H9 (cell line): ENCODE results near the gene DNER. TPM values are rescaled to one million over a fixed set of nuclear protein-coding genes. Genes with fewer than 3 reads are reported as not detected.
A peak's percentile ranks its signal among the peaks of the same experiment; 100 is the strongest.

Experiments used
- DNase-seq: peaks from one replicate; pipeline ENCODE4 v3.0.0-alpha.2; 2017
- H2AFZ ChIP-seq: one replicate; pipeline ENCODE4 v1.6.1; 2013; ENCODE audit warnings: mild to moderate bottlenecking, low read length, control low read depth, moderate library complexity
- H2AK5ac ChIP-seq: 2 replicates; pipeline ENCODE4 v1.6.1; 2013; ENCODE audit warnings: low read length, control low read depth, mixed read lengths; ENCODE audit not compliant: insufficient read length
- H2BK120ac ChIP-seq: one replicate; pipeline ENCODE4 v1.6.1; 2013; ENCODE audit warnings: low read depth, mild to moderate bottlenecking, low read length, control low read depth, inconsistent platforms; ENCODE audit not compliant: poor library complexity, severe bottlenecking
- H2BK12ac ChIP-seq: 2 replicates; pipeline ENCODE4 v1.6.1; 2013; ENCODE audit warnings: low read length, control low read depth, mixed read lengths, low read depth; ENCODE audit not compliant: insufficient read length
- H2BK15ac ChIP-seq: 2 replicates; pipeline ENCODE4 v1.6.1; 2013; ENCODE audit warnings: low read depth, low read length, control low read depth
- H2BK20ac ChIP-seq: one replicate; pipeline ENCODE4 v1.6.1; 2013; ENCODE audit warnings: low read depth, mild to moderate bottlenecking, low read length, control low read depth, inconsistent platforms; ENCODE audit not compliant: poor library complexity, severe bottlenecking
- H2BK5ac ChIP-seq: 2 replicates; pipeline ENCODE4 v1.6.1; 2013; ENCODE audit warnings: low read length, control low read depth, mixed read lengths; ENCODE audit not compliant: insufficient read length
- H3K14ac ChIP-seq: 2 replicates; pipeline ENCODE4 v1.6.1; 2013; ENCODE audit warnings: low read length, control low read depth; ENCODE audit not compliant: insufficient read depth
- H3K18ac ChIP-seq: 2 replicates; pipeline ENCODE4 v1.6.1; 2013; ENCODE audit warnings: low read depth, mild to moderate bottlenecking, mixed read lengths, low read length, control low read depth; ENCODE audit not compliant: insufficient read length
- H3K23ac ChIP-seq: 2 replicates; pipeline ENCODE4 v1.6.1; 2013; ENCODE audit warnings: low read length, control low read depth, mixed read lengths, low read depth; ENCODE audit not compliant: insufficient read length
- H3K23me2 ChIP-seq: 2 replicates; pipeline ENCODE4 v1.6.1; 2013; ENCODE audit warnings: low read depth, mild to moderate bottlenecking, mixed read lengths, low read length, control low read depth; ENCODE audit not compliant: insufficient read length, poor library complexity, severe bottlenecking
- H3K27ac ChIP-seq: 2 replicates; pipeline ENCODE4 v1.5.1; 2013; ENCODE audit warnings: low read length, control low read depth, mixed read lengths, low read depth; ENCODE audit not compliant: insufficient read length
- H3K27me3 ChIP-seq: 2 replicates; pipeline ENCODE4 v1.6.1; 2013; ENCODE audit warnings: low read length, control low read depth, inconsistent platforms; ENCODE audit not compliant: insufficient read depth
- H3K4ac ChIP-seq: 2 replicates; pipeline ENCODE4 v1.6.1; 2013; ENCODE audit warnings: low read depth, mild to moderate bottlenecking, control low read depth, inconsistent platforms, low read length, moderate library complexity
- H3K4me1 ChIP-seq: 2 replicates; pipeline ENCODE4 v1.6.1; 2013; ENCODE audit warnings: low read length, control low read depth, inconsistent platforms; ENCODE audit not compliant: insufficient read depth
- H3K4me2 ChIP-seq: 2 replicates; pipeline ENCODE4 v1.6.1; 2013; ENCODE audit warnings: low read length, control low read depth, mixed read lengths; ENCODE audit not compliant: insufficient read length, insufficient read depth
- H3K56ac ChIP-seq: 2 replicates; pipeline ENCODE4 v1.6.1; 2013; ENCODE audit warnings: low read depth, mild to moderate bottlenecking, mixed read lengths, low read length, control low read depth; ENCODE audit not compliant: insufficient read length
- H3K79me1 ChIP-seq: 2 replicates; pipeline ENCODE4 v1.6.1; 2013; ENCODE audit warnings: low read depth, mild to moderate bottlenecking, moderate library complexity, low read length, control low read depth, inconsistent platforms; ENCODE audit not compliant: insufficient read depth, poor library complexity, severe bottlenecking
- H3K79me2 ChIP-seq: 2 replicates; pipeline ENCODE4 v1.6.1; 2013; ENCODE audit warnings: low read length, control low read depth, inconsistent platforms; ENCODE audit not compliant: insufficient read depth
- H3K9ac ChIP-seq: 2 replicates; pipeline ENCODE4 v1.6.1; 2013; ENCODE audit warnings: low read length, control low read depth, mixed read lengths; ENCODE audit not compliant: insufficient read length; ENCODE audit errors: extremely low read depth
- H3K9me3 ChIP-seq: one replicate; pipeline ENCODE4 v1.6.1; 2013; ENCODE audit warnings: low read depth, low read length, inconsistent platforms; ENCODE audit not compliant: control insufficient read depth
- H3T11ph ChIP-seq: one replicate; pipeline ENCODE4 v1.6.1; 2013; ENCODE audit warnings: mild to moderate bottlenecking, low read length, control low read depth, inconsistent platforms
- H4K20me1 ChIP-seq: one replicate; pipeline ENCODE4 v1.6.1; 2013; ENCODE audit not compliant: control insufficient read depth, insufficient read length, insufficient read depth
- H4K5ac ChIP-seq: 2 replicates; pipeline ENCODE4 v1.6.1; 2013; ENCODE audit warnings: low read depth, mild to moderate bottlenecking, mixed read lengths, low read length, control low read depth; ENCODE audit not compliant: insufficient read length
- H4K8ac ChIP-seq: replicated peaks from 2 replicates; pipeline ENCODE4 v1.6.1; 2013; ENCODE audit warnings: low read length, control low read depth, mixed read lengths, low read depth; ENCODE audit not compliant: insufficient read length
- H4K91ac ChIP-seq: 2 replicates; pipeline ENCODE4 v1.6.1; 2013; ENCODE audit warnings: low read depth, mild to moderate bottlenecking, moderate library complexity, mixed read lengths, low read length, control low read depth; ENCODE audit not compliant: insufficient read length
- H3K27ac Mint-ChIP-seq, 3 experiments: 2 replicates in 2 of 3; 3 replicates in 1 of 3; pipeline ENCODE4 v1.8.0; 2020 to 2021; ENCODE audit warnings: mixed read lengths in 3 of 3, mild to moderate bottlenecking in 1 of 3, moderate library complexity in 1 of 3
- H3K27me3 Mint-ChIP-seq: 2 replicates; pipeline ENCODE4 v1.8.0; 2021; ENCODE audit warnings: low read depth, mild to moderate bottlenecking, moderate library complexity, mixed read lengths
- H3K36me3 Mint-ChIP-seq, 3 experiments: 2 replicates in 2 of 3; 3 replicates in 1 of 3; pipeline ENCODE4 v1.8.0; 2020 to 2021; ENCODE audit warnings: low read depth in 3 of 3, mixed read lengths in 3 of 3; ENCODE audit not compliant: insufficient read depth in 1 of 3
- H3K4me1 Mint-ChIP-seq, 2 experiments: 2 replicates each; pipeline ENCODE4 v1.8.0; 2020; ENCODE audit warnings: mixed read lengths in 2 of 2
- H3K4me3 Mint-ChIP-seq, 2 experiments: 2 replicates in 1 of 2; 3 replicates in 1 of 2; pipeline ENCODE4 v1.8.0; 2020 to 2021; ENCODE audit warnings: mild to moderate bottlenecking in 2 of 2, mixed read lengths in 2 of 2, moderate library complexity in 1 of 2
- H3K9me3 Mint-ChIP-seq, 2 experiments: 2 replicates in 1 of 2; 3 replicates in 1 of 2; pipeline ENCODE4 v1.8.0; 2020; ENCODE audit warnings: mild to moderate bottlenecking in 2 of 2, mixed read lengths in 2 of 2, moderate library complexity in 1 of 2
- WGBS: extraction: QIAGEN DNeasy Blood & Tissue Kit; methylation state at CpG from one replicate; pipeline ENCODE4 v1.1.7; 2013; ENCODE audit warnings: missing lambda C conversion rate, low lambda C conversion rate, mixed read lengths; ENCODE audit not compliant: insufficient read length; ENCODE audit errors: extremely low coverage; 5-methylcytosine and 5-hydroxymethylcytosine counted together
- total RNA-seq: library from RNA; stranded (reverse); gene quantifications from 2 replicates; pipeline ENCODE4 v1.2.1, GENCODE V29; 2021
- TF ChIP-seq, protein P1 (sequence below): fragments of 200-600 bp; sonication (generic); conservative IDR thresholded peaks from 3 replicates; pipeline ENCODE4 v1.8.0; 2021; ENCODE audit warnings: antibody characterized with exemption, mild to moderate bottlenecking

Gene DNER
- total RNA-seq, 1 experiment from 2014 or later = 1.0 TPM

DNA sequence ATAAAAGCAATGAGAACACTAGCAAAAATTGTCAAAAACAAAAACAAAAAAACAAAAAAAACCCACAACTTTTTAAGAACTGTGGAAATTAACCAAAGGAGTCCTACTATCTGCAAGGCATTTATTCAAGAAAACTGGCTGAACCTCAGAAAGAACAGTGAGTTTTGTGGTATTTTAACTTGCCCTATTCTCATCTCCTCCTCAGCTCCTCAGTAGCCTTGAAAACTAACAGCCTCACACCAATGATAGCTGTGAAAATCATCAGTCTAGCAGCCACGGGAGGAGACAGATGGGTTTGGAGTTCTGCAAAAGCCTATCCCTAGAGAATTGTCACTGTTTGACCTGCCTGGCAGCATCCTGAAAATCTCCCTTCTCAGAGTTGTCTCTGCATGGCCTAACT lies 20.1 kb upstream of the DNER start:
- no peaks in the 10 kb centered on the region for H3K79me1 ChIP-seq
- H2AK5ac ChIP-seq = no peak overlapping the region
- no peak overlapping the region for H2BK12ac ChIP-seq
- H3K4me3 Mint-ChIP-seq = no peak overlapping the region
- H2BK5ac ChIP-seq = peak overlapping the region; percentile 69
- no peak overlapping the region for H4K8ac ChIP-seq
- no peak overlapping the region for H3K4me2 ChIP-seq
- no peak overlapping the region for H3K4ac ChIP-seq
- no CpG with 5 or more reads among the region's 1 CpG for WGBS
- H3K27me3 Mint-ChIP-seq = peaks cover 2% of the 10 kb centered on the region; the same call in 1 of the 2 replicates
- H4K20me1 ChIP-seq = no peaks in the 10 kb centered on the region
- H3K9me3 ChIP-seq = no peaks in the 10 kb centered on the region
- DNase-seq = no peak
- H2BK20ac ChIP-seq = no peak overlapping the region
- no peak overlapping the region for H4K5ac ChIP-seq
- H2BK15ac ChIP-seq = no peak overlapping the region
- H2BK120ac ChIP-seq = peak overlapping the region; percentile 11
- H3K9ac ChIP-seq = no peak overlapping the region
- peaks cover 15% of the 10 kb centered on the region for H3K4me1 ChIP-seq
- H3K18ac ChIP-seq = peak overlapping the region; percentile 56
- H3K27ac ChIP-seq = peak overlapping the region; percentile 78
- H3K79me2 ChIP-seq = no peaks in the 10 kb centered on the region
- peaks cover 15 to 25% of the 10 kb centered on the region in 2 experiments for H3K4me1 Mint-ChIP-seq
- H4K91ac ChIP-seq = no peak overlapping the region
- H3K9me3 Mint-ChIP-seq = peaks cover 27 to 28% of the 10 kb centered on the region in 2 experiments
- no peak overlapping the region for H2AFZ ChIP-seq
- no peak overlapping the region for H3K14ac ChIP-seq
- TF ChIP-seq, protein P1, sequence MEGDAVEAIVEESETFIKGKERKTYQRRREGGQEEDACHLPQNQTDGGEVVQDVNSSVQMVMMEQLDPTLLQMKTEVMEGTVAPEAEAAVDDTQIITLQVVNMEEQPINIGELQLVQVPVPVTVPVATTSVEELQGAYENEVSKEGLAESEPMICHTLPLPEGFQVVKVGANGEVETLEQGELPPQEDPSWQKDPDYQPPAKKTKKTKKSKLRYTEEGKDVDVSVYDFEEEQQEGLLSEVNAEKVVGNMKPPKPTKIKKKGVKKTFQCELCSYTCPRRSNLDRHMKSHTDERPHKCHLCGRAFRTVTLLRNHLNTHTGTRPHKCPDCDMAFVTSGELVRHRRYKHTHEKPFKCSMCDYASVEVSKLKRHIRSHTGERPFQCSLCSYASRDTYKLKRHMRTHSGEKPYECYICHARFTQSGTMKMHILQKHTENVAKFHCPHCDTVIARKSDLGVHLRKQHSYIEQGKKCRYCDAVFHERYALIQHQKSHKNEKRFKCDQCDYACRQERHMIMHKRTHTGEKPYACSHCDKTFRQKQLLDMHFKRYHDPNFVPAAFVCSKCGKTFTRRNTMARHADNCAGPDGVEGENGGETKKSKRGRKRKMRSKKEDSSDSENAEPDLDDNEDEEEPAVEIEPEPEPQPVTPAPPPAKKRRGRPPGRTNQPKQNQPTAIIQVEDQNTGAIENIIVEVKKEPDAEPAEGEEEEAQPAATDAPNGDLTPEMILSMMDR = no peak
- no peak overlapping the region for H3K56ac ChIP-seq
- peaks cover 12 to 27% (median 23%) of the 10 kb centered on the region in 3 experiments for H3K36me3 Mint-ChIP-seq
- H3K23me2 ChIP-seq = no peaks in the 10 kb centered on the region
- H3T11ph ChIP-seq = no peak overlapping the region
- H3K23ac ChIP-seq = no peak overlapping the region
- no peaks in the 10 kb centered on the region for H3K27me3 ChIP-seq
- H3K27ac Mint-ChIP-seq = peak overlapping the region in 1 of 3 experiments; percentile 88; a peak in 3 of 7 replicates
